Activated CD8-positive, alpha-beta memory T cell treated with anti-CD3 and anti-CD28 coated beads, Interleukin-2, amount 50 U/mL, for 48 hours (primary cell): ENCODE measurements around the gene SERPINE2.
A peak's percentile ranks its signal among the peaks of the same experiment; 100 is the strongest.
"Not testable (repeated sequence)": the region's sequence is repeated elsewhere in the genome, so short reads cannot be mapped to it uniquely, and the experiment has no call there.

ENCODE experiments used
- DNase-seq: peaks from one replicate; pipeline ENCODE4 v3.0.0-alpha.2; 2020

SERPINE2 gene

GRCh38 chr2:223970343-223971128 lies 68.5 kb downstream of the SERPINE2 start:
- DNase-seq: peak; percentile 67

DNA sequence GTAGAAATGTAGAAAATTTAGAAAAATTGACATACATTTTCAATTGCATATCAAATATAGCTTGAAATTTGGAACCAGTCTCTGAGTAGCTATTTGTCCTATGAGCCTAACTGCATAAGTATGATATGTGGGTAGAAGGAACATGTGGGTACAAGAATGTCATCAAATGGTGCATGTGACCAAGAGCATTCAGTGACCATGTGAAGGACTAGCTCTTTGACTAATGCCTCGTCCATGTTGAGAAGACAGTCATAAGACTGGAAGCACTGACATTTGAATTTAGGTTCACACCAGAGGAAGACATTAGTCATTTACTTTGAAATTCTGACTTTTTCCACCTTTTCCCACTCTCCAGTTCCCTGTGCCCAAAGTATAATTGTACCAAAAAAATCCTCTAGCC lies 69.2 kb downstream of the SERPINE2 start:
- no peak for DNase-seq

- no peak for DNase-seq
These were observed 69.8 kb downstream of the SERPINE2 start for GRCh38 chr2:223969315-223969714.

GRCh38 chr2:223967981-223968380 lies 71.1 kb downstream of the SERPINE2 start:
- DNase-seq: no peak

DNA sequence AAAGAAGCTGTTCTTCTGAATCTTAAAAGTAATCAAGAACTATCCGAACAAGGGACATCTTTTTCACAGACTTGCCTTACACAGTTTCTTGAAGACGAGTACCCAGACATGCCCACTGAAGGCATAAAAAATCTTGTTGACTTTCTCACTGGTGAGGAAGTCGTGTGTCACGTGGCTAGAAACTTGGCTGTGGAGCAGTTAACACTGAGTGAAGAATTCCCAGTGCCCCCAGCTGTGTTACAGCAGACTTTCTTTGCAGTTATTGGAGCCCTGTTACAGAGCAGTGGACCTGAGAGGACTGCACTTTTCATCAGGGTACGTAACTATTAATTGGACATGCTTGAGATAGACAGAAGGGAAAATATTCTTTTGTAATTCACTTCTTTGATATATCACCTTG lies 79.4 kb downstream of the SERPINE2 start:
- no peak for DNase-seq

GRCh38 chr2:223957092-223957851 lies 81.8 kb downstream of the SERPINE2 start, which contains the start of gene MRPL44:
Gene MRPL44 (plus strand): TSS chr2:223957463. CDS start chr2:223957473, 10 bp downstream.
- peak; percentile 99 for DNase-seq

- DNase-seq: no peak
These were observed 82.8 kb downstream of the SERPINE2 start for GRCh38 chr2:223956300-223956699.

DNA sequence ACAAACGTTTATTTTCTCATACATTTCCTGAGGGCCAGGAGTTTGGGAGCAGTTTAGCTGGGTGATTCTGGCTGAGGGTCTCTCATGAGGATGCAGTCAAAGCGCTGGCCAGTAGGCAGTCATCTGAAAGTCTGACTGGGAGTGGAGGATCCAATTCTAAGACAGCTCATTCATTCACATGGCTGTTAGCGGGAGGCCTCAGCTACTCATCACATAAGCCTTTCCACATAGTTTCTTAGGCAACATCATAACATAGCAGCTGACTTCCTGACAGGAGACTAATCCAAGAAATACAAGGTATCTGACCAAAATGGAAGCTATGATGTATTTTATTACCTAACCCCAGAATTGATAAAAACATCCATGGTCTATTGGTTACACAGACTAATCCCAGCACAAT lies 84.7 kb downstream of the SERPINE2 start:
- no peak for DNase-seq

GRCh38 chr2:223952280-223952968 lies 86.7 kb downstream of the SERPINE2 start:
- DNase-seq: no peak

GRCh38 chr2:223950448-223951347 lies 88.4 kb downstream of the SERPINE2 start:
- DNase-seq: no peak

DNA sequence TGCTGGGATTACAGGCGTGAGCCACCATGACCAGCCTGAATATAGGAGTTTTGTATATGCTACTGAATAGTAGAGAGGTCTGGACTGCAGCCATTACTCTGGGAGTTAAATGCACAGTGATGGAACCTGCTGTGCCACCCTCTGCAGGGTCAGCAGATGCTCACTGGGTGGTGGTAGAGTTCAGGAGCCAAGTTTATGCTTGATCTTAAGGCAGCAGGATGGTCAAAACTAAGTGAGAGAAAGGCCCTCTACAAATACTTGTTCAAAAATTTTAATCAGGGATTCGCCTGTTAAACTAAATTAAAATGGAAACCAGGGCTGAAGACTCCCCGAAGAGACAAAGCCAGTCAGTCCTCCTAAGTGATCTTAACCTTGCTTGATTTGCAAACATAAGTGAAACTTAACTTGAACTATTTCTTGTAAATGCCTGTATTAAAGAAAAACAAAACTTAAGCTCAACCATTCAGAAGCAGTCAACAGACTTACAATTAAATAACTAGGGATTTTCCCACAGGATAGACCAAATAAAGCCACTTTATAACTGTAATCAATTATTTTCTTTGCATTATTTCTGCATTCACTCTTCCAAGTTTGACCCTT lies 89.7 kb downstream of the SERPINE2 start:
- no peak for DNase-seq

GRCh38 chr2:223947711-223948205 lies 91.3 kb downstream of the SERPINE2 start:
- no peak for DNase-seq

GRCh38 chr2:223945755-223946154 lies 93.3 kb downstream of the SERPINE2 start:
- DNase-seq: no peak

DNA sequence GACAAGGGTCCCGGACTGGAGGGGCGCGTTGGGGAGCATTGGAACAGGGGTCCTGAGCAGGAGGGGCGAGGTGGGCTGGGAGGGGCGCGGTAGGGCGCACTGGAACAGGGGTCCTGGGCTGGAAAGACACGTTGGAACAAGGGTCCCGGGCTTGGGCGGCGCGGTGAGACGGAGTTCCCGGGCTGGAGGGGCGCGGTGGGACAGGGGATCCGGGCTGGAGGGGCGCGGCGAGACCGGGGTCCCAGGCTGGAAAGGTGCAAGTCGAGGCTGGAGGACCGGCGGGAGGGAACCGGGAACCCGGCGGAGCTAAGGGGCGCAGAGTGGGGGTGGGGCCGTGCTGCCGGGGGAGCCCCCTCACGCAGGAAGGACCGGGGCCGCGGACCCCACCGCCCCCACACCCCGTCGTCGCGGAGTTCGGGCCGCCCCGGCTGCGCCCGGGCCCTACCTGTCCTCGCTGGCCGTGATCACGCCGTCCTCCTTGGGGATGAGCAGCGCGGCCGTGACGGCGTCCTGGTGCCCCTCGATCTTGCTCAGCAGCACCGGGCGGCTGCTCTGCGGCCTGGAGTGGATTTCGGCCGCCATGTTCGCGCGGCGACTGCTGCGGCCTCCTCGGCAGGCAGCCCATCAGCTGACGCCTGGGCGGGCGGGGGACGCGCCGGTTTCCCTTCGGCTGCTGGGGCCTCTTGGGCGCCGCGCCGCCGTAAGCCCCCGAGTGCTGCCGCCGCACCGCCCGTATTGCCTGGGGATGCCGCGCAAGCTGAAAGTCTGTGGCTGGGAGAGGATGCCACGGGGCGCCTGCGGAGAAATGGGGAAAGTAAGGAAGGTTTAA lies 94.2 kb downstream of the SERPINE2 start, which contains the start of gene WDFY1:
Gene WDFY1 (minus strand): TSS at position 633 of the 829 bp plus-strand sequence. CDS start 51 bp downstream, at position 582.
- peak; percentile 90 for DNase-seq

DNA sequence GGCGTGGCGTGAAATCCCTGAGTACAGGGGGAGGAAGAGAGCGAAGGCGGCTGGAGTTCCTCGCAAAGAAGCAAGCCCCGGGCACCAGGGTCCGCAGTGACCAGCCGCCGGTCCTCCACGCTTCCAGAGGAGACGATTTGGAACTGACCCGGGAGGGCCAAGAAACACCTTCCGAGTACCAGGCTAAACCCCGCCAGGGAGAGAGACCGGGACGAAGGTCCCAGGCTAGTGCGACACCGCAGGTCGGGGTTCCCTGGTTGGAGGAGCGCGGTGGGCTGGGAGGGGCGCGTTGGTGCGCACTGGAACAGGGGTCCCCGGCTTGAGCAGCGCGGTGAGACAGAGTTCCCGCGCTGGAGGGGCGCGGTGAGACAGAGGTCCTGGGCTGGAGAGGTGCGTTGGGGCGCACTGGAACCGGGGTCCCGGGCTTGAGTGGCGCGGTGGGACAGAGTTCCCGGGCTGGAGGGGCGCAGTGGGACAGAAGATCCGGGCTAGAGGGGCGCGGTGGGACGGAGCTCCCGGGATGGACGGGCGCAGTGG lies 94.9 kb downstream of the SERPINE2 start:
- peak; percentile 69 for DNase-seq

DNA sequence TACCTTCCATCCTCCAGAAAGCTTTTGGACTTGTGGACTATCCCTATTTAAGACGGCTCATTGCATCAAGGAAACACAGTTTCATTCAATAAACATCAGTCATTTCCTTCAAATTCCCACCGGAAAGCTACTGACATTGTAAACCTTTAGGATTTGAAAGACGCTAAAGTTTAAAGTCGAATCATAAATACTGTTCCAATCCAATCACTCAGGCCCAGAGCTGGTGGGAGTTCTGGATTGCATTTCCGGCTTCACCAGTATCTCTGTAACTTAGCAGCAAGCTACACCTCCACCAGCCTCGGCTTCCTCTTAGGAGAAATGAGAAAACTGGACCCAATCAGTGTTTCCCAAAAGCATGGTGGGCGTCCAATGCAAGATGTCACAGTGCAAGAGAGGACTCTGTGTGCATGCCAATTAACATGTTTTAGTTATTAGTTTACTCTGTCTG lies 95.5 kb downstream of the SERPINE2 start:
- DNase-seq: no peak

DNA sequence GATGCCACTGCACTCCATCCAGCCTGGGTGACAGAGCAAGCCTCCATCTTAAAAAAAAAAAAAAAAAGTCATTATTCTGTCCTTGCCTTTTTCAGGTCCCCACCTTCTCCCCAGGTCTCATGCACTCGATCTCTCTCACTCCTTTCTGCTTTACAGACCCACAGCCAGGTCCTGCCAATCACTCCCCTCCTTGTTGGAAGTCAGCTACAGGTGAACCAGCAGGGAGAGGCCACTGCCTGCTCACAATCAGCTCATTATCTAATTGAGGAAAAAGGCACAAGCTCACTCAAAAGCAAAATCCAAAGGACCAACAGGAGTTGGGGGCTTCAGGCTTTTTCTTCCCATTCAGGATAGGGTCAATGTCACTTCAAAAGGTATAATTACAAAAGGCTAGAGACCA lies 96.0 kb downstream of the SERPINE2 start:
- DNase-seq: no peak

DNA sequence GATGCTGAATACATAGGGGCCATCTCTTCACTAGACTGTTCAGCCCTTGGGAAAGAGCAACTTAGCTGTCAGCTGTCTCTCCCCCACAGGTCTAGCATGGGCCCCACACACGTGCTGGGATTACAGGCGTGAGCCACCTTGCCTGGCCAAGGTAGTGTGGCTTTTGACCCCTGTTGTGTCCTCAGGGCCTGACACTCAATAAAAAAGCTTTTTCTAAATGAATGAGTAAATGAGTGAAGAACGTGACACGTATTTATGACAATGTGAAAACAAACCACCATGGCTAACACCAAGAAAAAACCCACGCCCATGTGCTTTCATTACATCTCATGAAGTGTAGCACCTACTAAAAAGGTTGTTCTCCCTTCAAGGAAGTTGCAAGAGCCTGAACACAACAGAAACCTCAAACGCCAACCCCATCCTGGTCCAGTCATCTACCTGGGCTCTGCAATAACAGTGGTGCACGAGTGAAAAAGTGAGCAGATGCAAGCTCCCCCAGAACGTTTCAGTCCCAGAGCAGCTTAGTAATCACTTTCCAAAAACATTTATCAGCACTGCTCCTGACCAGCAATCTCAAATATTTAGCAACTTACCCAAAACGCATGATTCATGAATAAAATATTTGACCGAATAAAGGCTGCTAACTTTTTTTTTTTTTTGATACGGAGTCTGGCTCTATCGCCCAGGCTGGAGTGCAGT lies 97.4 kb downstream of the SERPINE2 start:
- peak; percentile 76 for DNase-seq

DNA sequence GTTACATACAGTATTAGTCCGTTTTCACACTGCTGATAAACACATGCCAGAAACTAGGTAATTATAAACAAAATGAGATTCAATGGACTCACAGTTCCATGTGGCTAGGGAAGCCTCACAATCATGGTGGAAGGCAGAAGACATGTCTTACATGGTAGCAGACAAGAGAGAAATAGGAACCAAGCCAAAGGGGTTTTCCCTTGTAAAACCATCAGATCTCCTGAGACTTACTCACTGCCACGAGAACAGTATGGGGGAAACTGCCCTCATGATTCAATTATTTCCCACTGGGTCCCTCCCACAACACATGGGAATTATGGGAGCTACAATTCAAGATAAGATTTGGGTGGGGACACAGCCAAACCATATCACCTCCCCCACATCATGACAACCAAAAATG lies 99.6 kb downstream of the SERPINE2 start:
- DNase-seq: not testable (repeated sequence)

GRCh38 chr2:223937535-223937934 lies 101.6 kb downstream of the SERPINE2 start:
- DNase-seq: no peak
